ENCODE results near the gene COMMD9.

The COMMD9 gene

GRCh38 chr11:36251823-36252222 is 37.4 kb downstream of the COMMD9 start:
- DNase-seq: no peak

DNA sequence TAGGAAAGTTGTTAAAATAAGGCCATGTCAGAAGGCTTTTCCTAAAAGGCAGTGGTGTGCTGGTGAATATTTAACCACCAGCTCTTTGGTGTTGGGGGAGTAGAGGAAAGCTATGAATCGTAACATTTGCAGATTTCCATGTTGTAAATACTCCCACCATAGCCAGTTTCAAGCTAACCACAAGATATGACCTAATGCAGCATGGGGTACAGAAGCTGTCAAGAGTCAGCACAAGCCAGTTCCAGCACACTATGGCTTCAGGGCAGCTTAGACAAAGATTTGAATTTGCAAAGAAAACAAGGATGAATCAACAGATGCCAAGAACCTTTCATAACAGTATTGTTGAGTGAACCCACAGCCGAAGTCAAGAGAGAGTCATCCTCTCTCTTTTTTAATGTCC is 40.0 kb downstream of the COMMD9 start:
- DNase-seq: no peak

- DNase-seq: no peak
These were observed 40.8 kb downstream of the COMMD9 start for GRCh38 chr11:36248436-36248835.

- no peak for DNase-seq
These were observed 41.7 kb downstream of the COMMD9 start for GRCh38 chr11:36247493-36247892.

DNA sequence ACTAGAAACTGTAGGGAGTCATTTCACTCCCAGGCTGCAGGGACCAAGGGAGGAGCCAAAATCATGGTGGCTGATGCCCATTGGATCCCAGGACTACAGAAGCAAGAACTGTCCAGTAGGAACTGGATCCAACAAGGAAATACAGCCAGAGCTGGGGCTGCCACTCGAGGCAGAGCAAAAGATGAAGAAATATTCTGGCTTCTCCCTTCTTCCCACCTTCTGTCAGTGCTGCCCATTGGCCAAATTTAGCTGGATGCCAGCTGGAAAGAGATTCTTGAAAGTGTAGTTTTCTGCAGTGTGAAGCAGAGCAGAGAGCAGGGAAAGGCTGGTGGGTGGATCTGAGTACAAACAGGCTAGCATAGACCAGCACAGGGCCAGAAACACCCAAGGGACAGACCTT is 45.6 kb downstream of the COMMD9 start:
- no peak for DNase-seq

DNA sequence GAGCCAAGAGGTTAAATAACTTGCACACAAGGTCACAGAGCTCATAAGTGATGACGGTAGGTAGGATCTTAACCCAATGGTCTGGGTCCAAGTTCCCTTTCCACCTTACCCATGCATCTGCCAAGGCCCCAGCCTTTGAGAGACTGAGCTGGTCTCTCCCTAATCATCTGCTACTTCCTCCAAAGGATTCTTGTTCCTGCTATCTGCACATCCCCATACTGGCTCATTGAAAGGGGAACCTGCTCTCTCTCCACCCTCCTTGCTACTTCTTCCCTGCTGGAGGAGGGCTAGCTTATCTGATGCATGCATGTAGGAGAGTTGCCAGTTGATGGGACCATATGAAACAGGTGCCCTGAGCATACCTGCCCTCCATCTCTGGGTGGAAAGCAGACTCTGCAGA is 47.7 kb downstream of the COMMD9 start:
- no peak for DNase-seq

DNA sequence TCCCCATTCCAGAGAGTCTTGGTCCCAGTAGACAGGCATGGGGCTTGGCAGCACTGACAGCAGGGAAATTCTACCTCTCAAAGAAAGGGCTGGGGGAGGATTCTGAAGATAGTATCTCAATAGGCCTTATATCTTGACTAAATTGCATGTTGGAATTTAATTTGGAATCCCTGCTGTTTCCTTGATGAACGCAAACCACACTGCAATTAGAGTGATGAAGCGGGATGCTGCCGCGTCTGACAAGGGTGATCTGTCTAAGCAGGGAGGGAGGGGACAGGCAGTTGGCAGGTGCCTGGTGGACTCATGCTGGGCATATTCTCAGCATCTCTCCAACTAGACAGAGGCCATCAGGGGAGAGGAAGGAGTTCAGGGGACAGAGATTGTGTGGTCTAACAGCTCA is 48.4 kb downstream of the COMMD9 start:
- no peak for DNase-seq

GRCh38 chr11:36240173-36240572 is 49.1 kb downstream of the COMMD9 start:
- no peak for DNase-seq

GRCh38 chr11:36239636-36240035 is 49.6 kb downstream of the COMMD9 start:
- DNase-seq: no peak

DNA sequence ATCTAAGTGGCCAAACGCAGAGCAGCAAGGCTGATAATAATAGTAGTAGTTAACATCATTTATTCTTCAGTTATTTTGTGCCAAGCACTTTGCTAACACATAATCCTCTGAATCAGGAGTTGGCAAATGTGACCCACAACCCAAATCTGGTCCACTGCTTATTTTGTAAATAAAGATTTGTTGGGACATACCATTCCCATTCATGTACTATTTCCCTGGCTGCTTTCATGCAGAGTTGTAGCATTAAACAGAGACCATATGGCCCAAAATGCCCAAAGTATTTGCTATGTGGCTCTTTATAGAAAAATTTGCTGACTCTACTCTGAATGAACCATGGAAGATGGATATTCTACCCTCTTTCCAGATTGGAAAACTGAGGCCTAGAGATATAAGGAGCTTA is 50.3 kb downstream of the COMMD9 start:
- DNase-seq: no peak

DNA sequence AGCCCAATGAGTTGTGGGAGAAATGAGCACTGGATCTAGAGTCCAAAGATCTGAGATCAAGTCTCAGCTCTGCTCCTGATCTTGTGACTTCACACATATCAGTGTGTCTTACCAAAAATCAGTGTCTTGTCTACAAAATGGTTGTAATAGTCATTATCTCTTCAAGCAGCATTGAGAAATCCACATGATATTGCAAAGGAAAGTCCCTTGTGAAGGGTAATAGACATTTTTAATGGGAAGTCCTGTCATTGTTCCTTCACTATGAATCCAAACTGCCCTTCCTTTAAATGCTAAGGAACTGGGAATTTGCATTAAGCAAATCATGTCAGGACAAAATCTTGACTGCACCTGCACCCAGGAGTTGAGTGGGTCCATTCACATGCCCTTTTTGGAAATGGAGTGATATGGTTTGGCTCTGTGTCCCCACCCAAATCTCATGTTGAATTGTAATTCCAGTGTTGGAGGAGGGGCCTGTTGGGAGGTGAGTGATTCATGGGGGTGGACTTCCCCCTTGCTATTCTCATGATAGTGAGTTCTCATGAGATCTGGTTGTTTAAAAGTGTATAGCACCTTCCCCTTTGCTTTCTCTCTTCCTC is 51.1 kb downstream of the COMMD9 start:
- DNase-seq: no peak

- no peak for DNase-seq
These were observed 51.8 kb downstream of the COMMD9 start for GRCh38 chr11:36237391-36237790.

DNA sequence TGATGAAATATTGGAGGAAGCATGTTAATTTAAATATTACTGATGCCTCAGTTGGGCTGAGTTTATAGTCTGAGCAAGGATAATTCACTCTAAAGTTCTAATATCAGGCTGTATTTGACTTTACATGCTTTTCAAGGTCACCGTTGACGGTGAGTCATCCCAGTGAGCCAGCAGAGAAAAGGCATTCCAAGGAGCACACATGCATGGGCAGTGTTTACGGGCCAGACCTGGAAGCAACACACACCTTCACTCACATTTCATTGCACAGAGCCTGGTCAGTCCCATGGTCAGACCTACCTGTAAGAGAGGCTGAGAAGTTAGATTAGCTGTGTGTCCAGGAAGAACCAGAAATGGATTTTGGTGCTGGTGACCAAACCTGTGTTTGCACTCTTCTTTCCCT is 53.5 kb downstream of the COMMD9 start:
- DNase-seq: no peak

- no peak for DNase-seq
These were observed 54.4 kb downstream of the COMMD9 start for GRCh38 chr11:36234825-36235224.

DNA sequence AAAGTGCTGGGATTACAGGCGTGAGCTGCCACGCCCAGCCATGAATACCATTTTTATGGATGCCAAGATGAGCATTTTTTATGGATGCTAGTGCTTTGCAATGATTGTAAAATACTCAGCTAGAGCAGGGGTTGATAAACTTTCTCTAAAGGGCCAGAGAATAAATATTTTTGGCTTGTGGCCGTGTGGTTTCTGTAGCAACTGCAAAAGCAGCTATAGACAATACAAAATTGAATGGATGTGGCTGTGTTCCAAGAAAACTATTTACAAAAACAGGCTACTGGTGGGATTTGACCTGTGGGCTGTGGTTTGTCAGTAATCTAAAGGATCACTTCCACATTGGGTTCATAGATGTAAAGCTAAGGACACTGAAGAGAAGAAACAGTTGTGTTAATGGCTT is 56.0 kb downstream of the COMMD9 start:
- no peak for DNase-seq

DNA sequence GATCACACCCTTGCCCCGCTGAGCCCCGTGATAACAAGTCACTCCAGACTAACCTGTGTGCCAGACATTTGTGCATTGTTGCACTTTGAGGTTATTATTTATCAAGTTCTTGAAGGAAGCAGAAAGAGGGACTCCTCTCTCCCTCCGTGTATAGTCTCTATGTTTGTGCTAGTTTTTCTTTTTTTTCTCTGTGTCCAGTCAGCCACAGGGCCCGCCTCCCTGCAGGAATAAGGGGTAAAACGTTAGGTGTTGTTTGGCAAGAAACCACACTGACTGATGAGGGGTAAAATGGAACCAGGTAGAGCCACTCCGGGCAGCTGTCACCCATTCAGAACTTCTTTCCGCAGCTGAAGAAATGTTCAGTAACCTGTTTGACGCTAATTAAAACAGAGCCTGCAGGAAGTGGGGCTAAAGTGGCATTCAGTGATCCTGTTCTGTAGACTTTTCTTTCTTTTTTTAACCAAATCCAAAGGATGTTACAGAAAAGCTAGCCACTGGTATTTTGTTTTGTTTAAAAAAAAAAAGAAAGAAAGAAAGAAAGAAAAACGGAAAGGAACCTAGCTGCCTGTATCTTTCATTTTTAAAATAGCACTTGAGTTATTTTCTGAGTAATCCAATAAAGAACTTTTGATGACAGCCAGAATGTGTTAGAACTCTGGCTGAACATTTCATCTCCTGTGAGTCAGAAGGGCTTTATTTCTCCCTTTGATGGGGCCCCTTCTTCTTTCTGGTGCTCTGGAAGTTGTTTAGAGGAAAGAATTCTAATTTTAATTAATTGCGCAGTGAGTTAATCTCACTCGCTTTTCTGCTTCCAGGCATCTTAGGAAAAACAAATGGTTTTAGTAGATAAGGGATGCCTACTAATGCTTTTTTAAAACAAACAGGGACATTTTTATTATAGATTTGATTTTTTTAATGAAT is 58.2 kb downstream of the COMMD9 start:
- no peak for DNase-seq

GRCh38 chr11:36229091-36229705 is 60.0 kb downstream of the COMMD9 start:
- DNase-seq: no peak

GRCh38 chr11:36228689-36229088 is 60.5 kb downstream of the COMMD9 start:
- no peak for DNase-seq

DNA sequence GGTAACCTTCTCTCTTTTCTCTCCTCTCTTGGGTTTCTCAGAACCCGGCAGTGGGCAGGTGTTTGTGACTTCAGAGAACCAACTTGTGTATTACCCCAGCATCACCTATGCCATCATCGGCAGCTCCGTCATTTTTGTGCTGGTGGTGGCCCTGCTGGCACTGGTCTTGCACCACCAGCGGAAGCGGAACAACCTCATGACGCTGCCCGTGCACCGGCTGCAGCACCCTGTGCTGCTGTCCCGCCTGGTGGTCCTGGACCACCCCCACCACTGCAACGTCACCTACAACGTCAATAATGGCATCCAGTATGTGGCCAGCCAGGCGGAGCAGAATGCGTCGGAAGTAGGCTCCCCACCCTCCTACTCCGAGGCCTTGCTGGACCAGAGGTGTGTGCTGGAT is 62.2 kb downstream of the COMMD9 start:
- no peak for DNase-seq

DNA sequence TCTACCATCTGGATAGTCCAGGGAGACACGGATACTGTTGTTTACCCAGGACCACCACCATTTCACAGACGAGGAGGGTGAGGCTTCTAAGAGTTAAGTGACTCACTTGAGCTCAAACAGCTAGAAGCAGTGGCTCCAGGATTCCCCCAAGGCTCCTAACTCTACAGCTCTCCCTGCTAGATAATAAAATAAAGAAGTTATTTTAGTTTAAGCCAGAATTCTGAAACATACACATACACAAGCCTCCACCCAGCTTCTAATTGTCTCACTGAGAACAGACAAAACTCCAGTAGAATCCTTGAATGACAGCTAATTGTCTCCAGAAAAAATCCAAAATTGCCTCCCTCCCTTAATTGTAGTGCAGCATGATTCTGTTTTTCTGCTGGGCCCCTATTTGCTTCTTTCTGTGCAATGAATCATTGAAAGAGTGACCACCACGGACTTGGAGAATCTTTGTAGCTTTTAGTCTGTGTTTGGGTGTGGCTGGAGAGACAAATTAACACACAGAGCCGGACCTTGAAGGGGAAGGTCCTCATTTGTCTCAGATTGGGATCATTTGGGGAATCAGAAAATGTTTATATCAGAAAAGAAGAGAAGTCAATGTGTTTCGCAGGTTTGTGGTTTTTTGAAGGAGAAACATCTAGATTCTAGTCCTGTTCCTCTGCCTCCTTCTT is 64.9 kb downstream of the COMMD9 start:
- no peak for DNase-seq

DNA sequence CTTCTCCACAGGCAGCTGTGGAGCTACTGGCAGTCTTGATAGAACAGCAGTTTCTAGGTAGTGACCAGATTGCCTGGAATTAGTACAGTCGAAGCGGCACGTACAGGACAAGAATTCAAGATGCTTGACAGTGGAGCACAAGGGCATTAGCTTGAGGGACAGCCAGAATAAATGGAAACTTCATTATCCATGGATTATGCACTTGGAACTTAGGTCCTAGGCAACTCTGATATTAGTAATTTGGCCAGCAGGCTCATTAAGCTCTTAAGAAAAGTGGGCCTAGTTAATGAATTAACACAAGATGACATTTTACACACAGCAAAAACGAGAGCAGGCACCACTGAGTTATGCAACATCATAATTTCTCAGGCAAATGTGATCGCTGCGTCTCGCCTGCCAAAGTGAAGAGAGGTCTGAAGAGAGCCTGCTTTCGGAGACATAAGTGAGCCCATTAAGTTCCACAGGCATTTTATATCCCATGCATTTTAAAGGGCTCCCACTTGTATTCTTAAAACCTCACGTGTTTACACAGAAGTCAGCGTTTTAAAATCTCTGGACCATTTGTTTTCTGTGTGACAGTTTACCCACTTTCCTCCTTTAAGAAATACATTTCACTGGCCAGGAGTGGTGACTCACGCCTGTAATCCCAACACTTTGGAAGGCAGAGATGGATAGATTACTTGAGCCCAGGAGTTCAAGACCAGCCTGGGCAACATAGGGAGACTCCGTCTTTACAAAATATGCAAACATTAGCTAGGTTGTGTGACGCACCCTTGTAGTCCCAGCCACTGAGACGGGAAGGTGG is 66.2 kb downstream of the COMMD9 start:
- DNase-seq: no peak
